HG03442 (cell line): ENCODE measurements around the gene TADA2A.
"Not testable (repeated sequence)": the region's sequence is repeated elsewhere in the genome, so short reads cannot be mapped to it uniquely, and the experiment has no call there.

Source experiments
- ATAC-seq: cut with Tn5 transposase; IDR thresholded peaks from one replicate; pipeline ENCODE4 v1.9.1; 2021; ENCODE audit warnings: mild to moderate bottlenecking, moderate library complexity; ENCODE audit not compliant: unreplicated experiment

TADA2A gene

DNA sequence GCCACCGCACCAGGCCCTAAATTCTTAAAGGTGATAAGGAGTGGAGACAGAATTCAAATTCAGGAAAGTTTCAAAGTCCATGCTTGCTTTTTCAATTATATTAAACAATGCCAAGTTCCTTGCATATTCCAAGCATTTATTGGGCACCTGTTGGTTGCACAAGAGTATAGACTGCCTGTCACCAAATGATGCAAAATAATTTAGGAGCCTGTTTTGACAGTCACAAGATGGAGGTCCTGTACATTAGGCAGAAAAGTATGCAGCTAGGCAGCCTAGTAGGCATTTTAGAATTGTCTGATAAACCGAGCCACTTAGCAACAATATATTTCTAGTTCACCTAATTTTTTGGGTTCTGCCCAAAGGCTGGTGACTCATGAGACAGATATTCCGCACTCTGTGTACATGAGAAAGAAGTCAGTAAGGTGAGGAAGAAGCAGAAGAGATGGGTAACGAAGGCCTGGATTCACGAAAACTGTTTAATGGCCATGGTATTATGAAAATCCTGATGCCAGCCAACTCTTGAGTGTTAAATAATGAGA is 7.4 kb upstream of the TADA2A start:
- ATAC-seq = no peak

DNA sequence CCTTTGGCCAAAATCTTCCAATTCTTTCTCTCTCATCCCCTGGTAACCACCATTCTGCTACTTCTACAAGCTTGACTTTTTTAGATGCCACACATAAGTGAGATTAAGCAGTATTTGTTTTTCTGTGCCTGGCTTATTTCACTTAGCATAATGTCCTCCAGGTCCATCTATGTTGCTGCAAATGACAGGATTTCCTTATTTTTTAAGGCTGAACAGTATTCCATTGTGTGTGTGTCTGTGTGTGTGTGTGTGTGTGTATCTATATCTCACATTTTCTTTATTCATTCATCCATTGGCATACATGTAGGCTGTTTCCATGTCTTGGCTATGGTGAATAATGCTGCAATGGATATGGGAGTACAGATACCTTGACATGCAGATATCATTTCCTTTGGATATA is 6.2 kb upstream of the TADA2A start:
- no peak for ATAC-seq

DNA sequence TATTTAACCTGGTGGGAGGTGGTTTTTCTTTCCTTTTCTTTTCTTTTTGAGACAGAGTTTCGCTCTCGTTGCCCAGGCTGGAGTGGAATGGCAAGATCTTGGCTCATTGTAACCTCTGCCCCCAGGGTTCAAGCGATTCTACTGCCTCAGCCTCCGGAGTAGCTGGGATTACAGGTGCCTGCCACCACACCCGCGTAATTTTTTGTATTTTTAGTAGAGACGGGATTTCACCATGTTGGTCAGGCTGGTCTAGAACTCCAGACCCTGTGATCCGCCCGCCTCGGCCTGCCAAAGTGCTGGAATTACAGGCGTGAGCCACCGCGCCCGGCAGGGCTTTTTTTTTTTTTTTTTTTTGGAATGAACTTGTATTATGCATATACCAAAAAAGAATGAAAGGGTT is 1.2 kb upstream of the TADA2A start:
- ATAC-seq = not testable (repeated sequence)

DNA sequence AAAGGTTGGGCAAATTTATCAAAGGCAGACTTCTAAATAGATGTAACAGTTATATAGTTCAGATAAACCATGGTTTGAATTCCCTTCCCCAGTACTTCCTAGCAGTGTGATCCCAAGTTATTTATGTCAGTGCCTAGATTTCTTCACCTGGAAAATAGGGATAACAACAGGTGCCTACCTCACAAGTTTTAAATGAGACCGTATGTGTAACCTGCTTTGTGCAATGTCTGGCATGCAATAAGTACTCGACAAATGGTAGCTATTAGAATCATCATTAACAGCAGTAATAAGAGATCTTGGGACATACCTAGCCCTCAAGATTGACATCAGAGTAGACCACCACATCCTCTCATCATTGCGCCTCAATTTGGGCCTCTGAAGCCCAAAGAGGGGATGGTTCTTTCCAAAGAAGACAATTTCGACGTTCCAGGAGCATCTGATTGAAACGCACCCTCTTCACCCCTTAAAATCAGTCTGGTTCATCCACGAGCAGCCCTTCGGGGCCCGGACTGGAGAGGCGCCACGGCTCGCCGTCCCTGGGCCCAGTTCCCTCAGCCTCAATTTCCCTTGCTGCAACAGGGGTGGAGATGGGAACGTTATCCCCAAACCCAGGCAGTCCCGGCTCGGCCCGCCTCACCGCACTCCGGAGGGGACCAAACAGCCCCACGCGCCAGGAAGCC is 591 bp upstream of the TADA2A start:
- ATAC-seq = no peak

GRCh38 chr17:37408145-37408479 is 1.4 kb downstream of the TADA2A start:
- not testable (repeated sequence) for ATAC-seq

- no peak for ATAC-seq
These were observed 3.7 kb downstream of the TADA2A start for GRCh38 chr17:37410357-37410756.

DNA sequence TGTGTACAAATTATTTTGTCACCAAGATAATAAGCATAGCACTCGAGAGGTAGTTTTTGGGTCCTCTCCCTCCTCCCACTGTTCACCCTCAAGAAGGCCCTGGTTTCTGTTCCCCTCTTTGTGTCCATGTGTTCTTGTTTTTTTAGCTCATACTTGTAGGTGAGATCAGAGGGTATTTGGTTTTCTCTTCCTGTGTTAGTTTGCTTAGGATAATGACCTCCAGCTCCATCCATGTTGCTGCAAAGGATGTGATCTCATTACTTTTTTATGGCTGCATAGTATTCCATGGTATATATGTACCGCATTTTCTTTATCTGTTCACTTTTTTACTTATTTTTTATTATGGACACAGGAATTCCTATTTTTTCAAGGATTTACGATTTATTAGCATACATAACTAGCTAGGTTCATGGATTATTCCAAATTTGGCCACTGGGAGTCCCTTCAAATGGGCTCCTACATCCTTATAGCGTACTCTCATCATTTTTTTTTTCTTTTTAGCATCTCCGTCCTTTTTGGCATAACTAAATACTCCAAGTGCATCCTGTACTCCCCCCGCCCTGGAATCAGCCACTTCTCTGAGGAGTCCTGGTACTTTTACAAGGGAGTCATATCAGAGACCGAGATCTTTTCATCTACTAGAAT is 7.3 kb downstream of the TADA2A start:
- no peak for ATAC-seq

GRCh38 chr17:37417852-37418251 is 11.2 kb downstream of the TADA2A start:
- ATAC-seq = no peak

DNA sequence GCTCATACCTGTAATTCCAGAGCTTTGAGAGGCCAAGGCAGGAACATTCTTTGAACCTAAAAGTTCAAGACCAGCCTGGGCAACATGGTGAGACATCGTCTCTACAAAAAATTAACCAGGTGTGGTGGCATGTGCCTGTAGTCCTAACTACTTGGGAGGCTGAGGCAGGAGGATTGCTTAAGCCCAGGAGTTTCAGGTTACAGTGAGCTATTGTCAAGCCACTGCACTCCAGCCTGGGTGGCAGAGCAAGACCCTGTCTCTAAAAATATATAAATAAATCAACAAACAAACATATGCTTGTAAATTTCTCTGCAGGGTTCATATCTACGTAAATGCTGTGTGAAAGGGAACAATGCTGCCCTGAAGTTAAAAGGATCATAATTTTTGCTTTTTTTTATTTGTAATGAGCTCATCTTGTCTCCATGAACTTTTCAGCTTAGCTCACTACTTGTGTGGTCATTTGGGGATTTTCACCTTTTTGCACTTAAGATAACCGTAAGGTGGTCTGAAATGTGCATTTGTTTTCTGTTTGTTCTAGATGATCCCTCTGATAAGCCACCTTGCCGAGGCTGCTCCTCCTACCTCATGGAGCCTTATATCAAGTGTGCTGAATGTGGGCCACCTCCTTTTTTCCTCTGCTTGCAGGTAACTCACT is 16.4 kb downstream of the TADA2A start:
- ATAC-seq = no peak

- no peak for ATAC-seq
These were observed 18.6 kb downstream of the TADA2A start for GRCh38 chr17:37425268-37425667.

DNA sequence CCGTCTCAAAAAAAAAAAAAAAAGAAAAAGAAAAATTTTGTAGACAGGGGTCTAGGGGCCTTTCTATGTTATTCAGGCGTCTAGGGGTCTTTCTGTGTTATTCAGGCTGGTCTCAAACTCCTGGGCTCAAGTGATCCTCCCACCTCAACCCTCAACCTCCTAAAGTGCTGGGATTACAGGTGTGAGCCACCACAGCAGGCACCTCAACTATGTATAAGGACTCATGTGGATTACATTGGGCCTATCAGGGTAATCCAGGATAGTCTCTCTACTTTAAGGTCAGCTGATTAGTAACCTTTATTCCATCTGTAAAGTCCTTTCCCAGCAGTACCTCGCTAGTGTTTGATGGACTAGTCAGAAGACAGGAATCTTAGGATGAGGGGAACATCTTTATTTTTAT is 22.4 kb downstream of the TADA2A start:
- no peak for ATAC-seq

DNA sequence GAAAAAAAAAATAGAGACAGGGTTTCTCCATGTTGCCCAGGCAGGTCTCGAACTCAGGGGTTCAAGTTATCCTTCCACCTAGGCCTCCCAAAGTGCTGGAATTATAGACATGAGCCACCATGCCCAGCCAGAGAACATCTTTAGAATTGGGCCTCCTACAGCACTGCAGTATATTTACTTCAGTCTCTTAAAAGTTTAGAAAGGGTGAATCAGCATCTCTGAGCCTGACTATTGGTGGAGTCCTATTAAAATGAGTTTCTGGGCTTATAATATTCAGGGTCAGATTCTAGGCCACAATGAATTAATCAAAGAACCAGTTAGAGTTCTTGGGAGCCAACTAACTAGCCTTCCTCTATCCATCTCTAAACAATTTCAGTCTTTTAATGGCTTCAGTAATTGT is 22.8 kb downstream of the TADA2A start:
- no peak for ATAC-seq

DNA sequence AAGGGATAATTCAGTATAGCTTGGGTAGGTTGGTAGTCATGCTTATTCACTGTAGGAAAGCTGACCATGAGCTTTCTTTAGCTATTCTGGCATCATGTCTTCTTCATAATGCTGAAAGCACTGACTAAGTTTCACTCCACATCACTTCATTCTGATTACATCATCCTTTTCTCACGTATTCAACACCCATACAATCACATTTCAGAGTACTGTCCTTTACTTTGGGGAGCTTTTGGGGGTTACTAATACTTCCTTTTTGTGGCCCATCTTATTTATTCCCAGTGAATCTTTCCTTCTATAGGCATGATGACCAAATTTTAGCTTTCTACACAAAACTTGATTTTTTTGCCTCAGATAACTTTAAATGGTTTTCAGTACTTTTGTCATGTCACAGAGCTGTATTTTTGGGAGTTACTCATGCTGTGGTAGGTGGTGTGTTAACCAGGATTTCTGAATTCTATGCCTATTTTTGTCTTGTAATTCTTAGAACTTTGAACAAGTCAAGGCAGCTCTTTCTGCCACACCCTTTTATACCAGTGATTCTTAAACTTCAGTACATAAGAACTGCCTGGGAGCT is 23.5 kb downstream of the TADA2A start:
- ATAC-seq = no peak

GRCh38 chr17:37432671-37433070 is 26.0 kb downstream of the TADA2A start:
- ATAC-seq = no peak

- ATAC-seq = no peak
These were observed 31.5 kb downstream of the TADA2A start for GRCh38 chr17:37438141-37438540.

- no peak for ATAC-seq
These were observed 33.7 kb downstream of the TADA2A start for GRCh38 chr17:37440424-37440823.

DNA sequence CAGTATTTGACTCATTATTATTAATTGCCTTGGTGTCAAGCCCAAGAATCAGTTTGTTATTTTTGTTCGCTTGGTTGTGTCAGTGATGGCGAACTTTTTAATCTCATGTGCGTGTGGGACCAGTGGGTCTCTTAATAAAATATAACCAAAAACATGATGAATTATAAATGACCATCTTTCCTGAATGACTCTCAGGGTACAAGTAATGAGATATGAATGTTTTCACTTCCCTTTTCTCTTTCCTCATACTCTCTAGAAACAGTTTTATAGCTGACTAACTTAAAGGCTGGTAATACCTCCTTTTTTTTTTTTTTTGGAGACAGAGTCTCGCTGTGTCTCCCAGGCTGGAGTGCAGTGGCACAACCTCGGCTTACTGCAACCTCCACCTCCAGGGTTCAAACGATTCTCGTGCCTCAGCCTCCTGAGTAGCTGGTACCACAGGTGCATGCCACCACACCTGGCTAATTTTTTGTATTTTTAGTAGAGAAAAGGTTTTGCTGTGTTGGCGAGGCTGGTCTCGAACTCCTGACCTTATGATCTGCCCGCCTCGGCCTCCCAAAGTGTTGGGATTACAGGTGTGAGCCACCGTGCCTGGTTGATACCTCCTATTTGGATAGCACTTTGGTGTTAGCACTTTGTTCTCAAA is 34.8 kb downstream of the TADA2A start:
- ATAC-seq = not testable (repeated sequence)

DNA sequence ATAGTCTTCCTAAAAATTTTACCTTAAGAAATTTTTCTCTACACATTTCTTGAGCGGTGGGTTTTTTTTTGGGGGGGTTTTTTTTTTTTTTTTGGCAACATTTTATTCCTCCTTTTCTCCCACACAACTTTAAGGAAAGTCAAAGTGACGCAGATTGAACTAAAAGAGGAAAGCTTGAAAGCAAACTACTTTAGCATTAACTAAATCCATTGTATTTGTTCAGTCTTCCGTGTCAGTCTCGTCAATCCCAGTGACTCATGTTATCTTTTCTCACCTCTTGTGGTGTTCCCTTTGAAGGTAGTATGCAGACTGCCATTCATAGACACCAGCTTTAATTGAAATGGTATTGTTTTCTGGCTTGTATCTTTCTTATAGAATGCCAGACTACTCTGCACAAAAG is 39.3 kb downstream of the TADA2A start:
- ATAC-seq = no peak

- ATAC-seq = no peak
These were observed 41.0 kb downstream of the TADA2A start for GRCh38 chr17:37447641-37448040.

DNA sequence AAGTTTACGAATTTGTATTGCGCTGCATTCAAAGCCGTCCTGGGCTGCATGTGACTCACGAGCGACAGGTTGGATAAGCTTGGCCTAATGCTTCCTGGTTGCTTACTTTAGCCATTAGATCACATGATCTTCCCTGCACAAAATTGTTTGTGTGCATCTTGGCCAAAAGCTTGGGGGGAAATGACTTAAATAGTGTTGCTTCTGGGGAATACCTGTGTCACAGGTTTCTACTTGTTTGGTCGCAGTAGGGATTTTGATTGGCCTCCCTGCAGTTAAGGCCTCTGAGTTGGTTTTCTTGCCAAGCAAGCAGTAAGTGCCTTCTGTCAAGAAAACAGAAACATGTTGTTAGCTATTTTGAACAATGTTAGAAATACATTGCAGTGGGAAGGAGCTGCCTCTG is 43.4 kb downstream of the TADA2A start:
- ATAC-seq = no peak

GRCh38 chr17:37457801-37458200 is 51.1 kb downstream of the TADA2A start:
- ATAC-seq = not testable (repeated sequence)
